Urothelium cell line (cell line): ENCODE data around the gene OR10G2.
"Not testable (repeated sequence)": the region's sequence is repeated elsewhere in the genome, so short reads cannot be mapped to it uniquely, and the experiment has no call there.

Experiments used
- DNase-seq: peaks from one replicate; pipeline ENCODE4 v3.0.0; 2011; ENCODE audit warnings: low spot score, mixed read lengths
- FAIRE-seq: peaks from 2 replicates; lab custom pipeline; 2011; peaks lifted over from hg19 to GRCh38; lab: Jason Lieb, UNC

The OR10G2 gene

GRCh38 chr14:21634840-21635239 is at the start of gene OR10G2:
OR10G2 (minus strand) TSS chr14:21634940; CDS start chr14:21634842, 98 bp downstream.
- DNase-seq (no peak), FAIRE-seq (no peak)

GRCh38 chr14:21680072-21680471 is 45.3 kb upstream of the OR10G2 start:
- DNase-seq (no peak), FAIRE-seq (no peak)

- DNase-seq (no peak), FAIRE-seq (no peak)
These were observed 40.8 kb upstream of the OR10G2 start for GRCh38 chr14:21675566-21675965.

GRCh38 chr14:21673718-21674117 is 39.0 kb upstream of the OR10G2 start, which contains the start of gene OR4E1:
OR4E1 (minus strand) TSS chr14:21673818; CDS start chr14:21670935, 2,883 bp downstream.
- DNase-seq (no peak), FAIRE-seq (no peak)

- FAIRE-seq (no peak), DNase-seq (no peak)
These were observed 37.4 kb upstream of the OR10G2 start for GRCh38 chr14:21672116-21672515.

GRCh38 chr14:21671371-21671770 is 36.6 kb upstream of the OR10G2 start:
- FAIRE-seq: no peak
- no peak for DNase-seq

- no peak for DNase-seq
- FAIRE-seq: no peak
These were observed 34.5 kb upstream of the OR10G2 start for GRCh38 chr14:21669284-21669683.

GRCh38 chr14:21668377-21668776 is 33.6 kb upstream of the OR10G2 start:
- FAIRE-seq: no peak

GRCh38 chr14:21656980-21657379 is 22.2 kb upstream of the OR10G2 start:
- FAIRE-seq: no peak
- no peak for DNase-seq

More at GRCh38 chr14:21668377-21668776, 33.6 kb upstream of the OR10G2 start:
- peak; percentile 17 for DNase-seq

GRCh38 chr14:21654215-21654614 is 19.5 kb upstream of the OR10G2 start:
- DNase-seq (no peak), FAIRE-seq (peak; percentile 32)

GRCh38 chr14:21653331-21653885 is 18.7 kb upstream of the OR10G2 start, which contains the start of gene OR4E2:
OR4E2 (plus strand) TSS chr14:21653835; CDS start chr14:21665083, 11,248 bp downstream.
- FAIRE-seq (no peak), DNase-seq (no peak)

GRCh38 chr14:21652209-21652808 is 17.6 kb upstream of the OR10G2 start:
- no peak for DNase-seq

GRCh38 chr14:21647380-21647779 is 12.6 kb upstream of the OR10G2 start:
- FAIRE-seq (no peak), DNase-seq (no peak)

More at GRCh38 chr14:21652209-21652808, 17.6 kb upstream of the OR10G2 start:
- no peak for FAIRE-seq

GRCh38 chr14:21643407-21643806 is 8.7 kb upstream of the OR10G2 start:
- DNase-seq (no peak), FAIRE-seq (no peak)

- FAIRE-seq (no peak), DNase-seq (no peak)
These were observed 7.9 kb upstream of the OR10G2 start for GRCh38 chr14:21642683-21643082.

- DNase-seq: no peak
- FAIRE-seq: no peak
These were observed 3.7 kb downstream of the OR10G2 start for GRCh38 chr14:21631084-21631483.

GRCh38 chr14:21630503-21630902 is 4.2 kb downstream of the OR10G2 start:
- peak; percentile 13 for FAIRE-seq
- not testable (repeated sequence) for DNase-seq

GRCh38 chr14:21626491-21627230 is 8.1 kb downstream of the OR10G2 start:
- no peak for FAIRE-seq
- DNase-seq: peak; percentile 20

GRCh38 chr14:21617614-21618013 is 17.1 kb downstream of the OR10G2 start:
- DNase-seq: no peak
- FAIRE-seq: no peak

- no peak for FAIRE-seq
- DNase-seq: no peak
These were observed 20.5 kb downstream of the OR10G2 start for GRCh38 chr14:21614240-21614639.

- FAIRE-seq (no peak), DNase-seq (no peak)
These were observed 22.4 kb downstream of the OR10G2 start for GRCh38 chr14:21612324-21612723.

GRCh38 chr14:21602181-21602580 is 32.6 kb downstream of the OR10G2 start:
- not testable (repeated sequence) for DNase-seq
- FAIRE-seq: peak; percentile 93
